A549 treated with dexamethasone at 1 μM for 4 hours (cell line): ENCODE data around the gene ZDHHC12. TPM values are rescaled to one million over a fixed set of nuclear protein-coding genes. Genes with fewer than 3 reads are reported as not detected.

Experiments
- total RNA-seq: library from RNA; stranded (reverse); fragments of 200-300 nt; extraction: Qiagen RNA extraction; gene quantifications from 5 replicates; pipeline ENCODE4 v1.2.3, GENCODE V29; 2022

The ZDHHC12 gene
- total RNA-seq, result 64.0 to 91.6 TPM (median 87.9 TPM) in 5 replicates

DNA sequence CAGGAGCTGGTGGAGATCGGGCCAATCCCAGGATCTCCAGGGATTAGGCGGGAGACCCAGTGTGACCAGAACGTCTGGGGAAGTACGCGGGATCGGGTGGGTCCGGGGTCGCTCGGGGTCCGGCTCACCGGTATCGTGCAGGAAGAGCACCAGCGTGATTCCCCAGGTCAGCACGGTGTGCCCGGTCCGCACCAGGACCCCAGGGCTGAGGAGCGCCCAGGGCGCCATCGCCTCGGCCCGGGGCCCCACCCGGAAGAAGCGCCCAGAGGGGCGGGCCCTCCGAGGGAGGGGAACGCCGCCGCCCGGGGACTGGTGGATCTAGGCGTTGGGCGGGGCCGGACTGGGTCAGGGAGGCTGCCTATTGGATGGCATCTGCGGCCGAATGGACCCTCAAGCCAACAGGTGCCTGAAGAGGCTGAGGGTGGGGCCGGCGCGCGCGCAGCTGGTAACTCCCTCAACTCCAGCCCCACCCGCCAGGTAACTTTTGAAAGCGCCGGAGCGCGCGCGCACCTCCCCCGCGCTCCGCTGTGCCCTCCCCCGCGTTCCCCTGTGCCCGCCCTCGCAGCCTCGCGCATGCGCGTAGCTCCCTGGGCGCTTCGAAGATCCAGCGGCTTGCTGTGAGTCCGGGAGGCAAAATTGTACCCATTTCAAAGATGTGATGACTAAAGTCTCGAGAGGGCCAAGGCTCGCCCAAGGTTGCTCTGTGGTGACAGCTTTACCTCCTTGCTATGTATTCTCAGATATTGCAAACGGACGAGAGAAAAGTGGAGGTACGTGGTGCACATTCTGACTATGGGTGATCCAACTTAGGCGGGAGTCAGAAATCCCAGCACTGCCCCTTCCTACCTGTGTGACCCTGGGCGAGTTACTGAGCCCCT lies at the start of gene ZDHHC12:
Gene ZDHHC12 (minus strand): TSS at position 262 of the 878 bp plus-strand sequence. CDS start 34 bp downstream, at position 228.

GRCh38 chr9:128771745-128772519 lies 48.0 kb upstream of the ZDHHC12 start, which contains the start of gene ZER1:
ZER1 (minus strand) TSS chr9:128771927; CDS start chr9:128755565, 16,362 bp downstream.

GRCh38 chr9:128702445-128702948 lies 21.4 kb downstream of the ZDHHC12 start, which contains the start of gene PKN3:
PKN3 (plus strand) TSS chr9:128702503; CDS start chr9:128702916, 413 bp downstream.

DNA sequence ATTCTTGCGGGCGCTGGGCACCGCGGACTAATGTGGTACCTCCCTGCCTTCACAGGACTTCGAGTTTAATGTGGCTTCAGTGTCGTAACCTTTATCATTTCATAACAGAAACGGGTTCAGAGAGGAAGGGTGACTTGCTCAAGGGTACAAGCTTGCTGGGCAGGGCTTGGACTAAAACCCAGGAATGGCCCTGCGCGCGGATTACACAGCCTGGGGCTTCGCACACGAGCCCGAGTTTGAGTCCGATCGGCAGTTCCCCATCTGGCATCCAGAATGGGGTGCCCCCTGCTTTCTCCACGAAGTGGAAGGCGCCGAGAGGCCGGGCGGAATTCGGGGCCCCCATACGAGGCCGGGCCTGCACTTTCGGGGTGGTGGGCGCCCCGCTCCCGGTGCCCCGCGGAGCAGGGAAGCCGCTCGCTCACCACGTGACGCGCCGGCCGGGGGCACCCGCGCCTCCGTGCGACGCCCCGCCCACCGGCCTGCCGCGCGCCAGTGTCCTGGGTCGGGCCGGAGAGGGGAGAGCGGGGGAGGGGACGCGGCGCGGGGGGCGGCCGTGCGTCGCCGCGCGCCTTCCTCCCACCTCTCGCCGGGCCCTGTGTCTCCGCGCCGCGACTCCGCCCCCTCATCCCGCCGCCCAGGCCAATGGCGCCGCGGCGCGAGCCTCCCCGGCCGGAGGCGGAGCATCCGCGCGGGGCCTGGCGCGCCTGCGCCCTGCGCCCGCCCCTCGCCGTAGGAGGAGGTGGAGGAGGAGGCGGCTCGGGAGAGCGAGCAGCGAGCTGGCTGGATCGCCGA lies 35.2 kb downstream of the ZDHHC12 start, which contains the start of gene SET:
Gene SET (plus strand): TSS at position 722 of the 792 bp plus-strand sequence. CDS start 361 bp downstream, outside the sequence.

Other genes starting within 250 kb of the ZDHHC12 start
- 27.2 to 35.5 TPM (median 32.7 TPM) in 5 replicates for gene GLE1, start 219.4 kb downstream of the ZDHHC12 start, total RNA-seq
- 115 to 167 TPM (median 164 TPM) in 5 replicates for gene SPTAN1, start 171.5 kb downstream of the ZDHHC12 start, total RNA-seq
- gene DYNC2I2, start 67.3 kb downstream of the ZDHHC12 start, total RNA-seq, result 88.8 to 134 TPM (median 124 TPM) in 5 replicates
- gene SET, start 34.9 kb downstream of the ZDHHC12 start, total RNA-seq, result 438 to 515 TPM (median 467 TPM) in 5 replicates
- 10.5 to 17.4 TPM (median 16.2 TPM) in 5 replicates for gene PKN3, start 21.6 kb downstream of the ZDHHC12 start, total RNA-seq
- gene ZER1, start 47.8 kb upstream of the ZDHHC12 start, total RNA-seq, result 10.6 to 17.9 TPM (median 16.1 TPM) in 5 replicates
- gene TBC1D13, start 63.1 kb upstream of the ZDHHC12 start, total RNA-seq, result 17.1 to 22.4 TPM (median 20.5 TPM) in 5 replicates
- gene ENDOG, start 94.4 kb upstream of the ZDHHC12 start, total RNA-seq, result 20.9 to 30.3 TPM (median 29.1 TPM) in 5 replicates
- 22.5 to 44.6 TPM (median 40.4 TPM) in 5 replicates for gene SPOUT1, start 105.7 kb upstream of the ZDHHC12 start, total RNA-seq
- gene KYAT1, start 157.8 kb upstream of the ZDHHC12 start, total RNA-seq, result 9.7 to 14.2 TPM (median 12.5 TPM) in 5 replicates
- 112 to 180 TPM (median 179 TPM) in 5 replicates for gene LRRC8A, start 158.0 kb upstream of the ZDHHC12 start, total RNA-seq
- 0.08 to 0.42 TPM (median 0.38 TPM) in 5 replicates for gene PHYHD1, start 196.9 kb upstream of the ZDHHC12 start, total RNA-seq
- 32.2 to 47.1 TPM (median 42.5 TPM) in 5 replicates for gene DOLK, start 223.5 kb upstream of the ZDHHC12 start, total RNA-seq
- 31.2 to 48.0 TPM (median 46.4 TPM) in 5 replicates for gene NUP188, start 223.6 kb upstream of the ZDHHC12 start, total RNA-seq